ENCODE results near the gene UBE3A.

The UBE3A gene

GRCh38 chr15:25402342-25402741 lies 36.5 kb downstream of the UBE3A start:
- DNase-seq = no peak

- no peak for DNase-seq
Measured at GRCh38 chr15:25401501-25401900, 37.3 kb downstream of the UBE3A start.

GRCh38 chr15:25397100-25397499 lies 41.7 kb downstream of the UBE3A start:
- DNase-seq = no peak

- no peak for DNase-seq
Measured at GRCh38 chr15:25394898-25395297, 43.9 kb downstream of the UBE3A start.

- DNase-seq = no peak
Measured at GRCh38 chr15:25392806-25393205, 46.0 kb downstream of the UBE3A start.

- no peak for DNase-seq
Measured at GRCh38 chr15:25391971-25392721, 46.7 kb downstream of the UBE3A start.

GRCh38 chr15:25385986-25386385 lies 52.8 kb downstream of the UBE3A start:
- DNase-seq = no peak

GRCh38 chr15:25381579-25381978 lies 57.2 kb downstream of the UBE3A start:
- no peak for DNase-seq

GRCh38 chr15:25378501-25378901 lies 60.3 kb downstream of the UBE3A start:
- no peak for DNase-seq

- DNase-seq = no peak
Measured at GRCh38 chr15:25375557-25375956, 63.3 kb downstream of the UBE3A start.

- DNase-seq = no peak
Measured at GRCh38 chr15:25374143-25374542, 64.7 kb downstream of the UBE3A start.

GRCh38 chr15:25372298-25372697 lies 66.5 kb downstream of the UBE3A start:
- no peak for DNase-seq

- DNase-seq = no peak
Measured at GRCh38 chr15:25368850-25369249, 70.0 kb downstream of the UBE3A start.

GRCh38 chr15:25366058-25366457 lies 72.8 kb downstream of the UBE3A start:
- no peak for DNase-seq

- no peak for DNase-seq
Measured at GRCh38 chr15:25362545-25362944, 76.3 kb downstream of the UBE3A start.

GRCh38 chr15:25347707-25348106 lies 91.1 kb downstream of the UBE3A start:
- no peak for DNase-seq

GRCh38 chr15:25346371-25346770 lies 92.5 kb downstream of the UBE3A start:
- no peak for DNase-seq

- DNase-seq = peak; percentile 22
Measured at GRCh38 chr15:25345943-25346342, 92.9 kb downstream of the UBE3A start.

- DNase-seq = no peak
Measured at GRCh38 chr15:25342629-25343028, 96.2 kb downstream of the UBE3A start.

GRCh38 chr15:25339431-25339830 lies 99.4 kb downstream of the UBE3A start:
- no peak for DNase-seq

GRCh38 chr15:25335279-25335678 lies 103.5 kb downstream of the UBE3A start:
- no peak for DNase-seq

GRCh38 chr15:25333049-25333448 lies 105.8 kb downstream of the UBE3A start:
- DNase-seq = no peak

- DNase-seq = no peak
Measured at GRCh38 chr15:25332306-25332705, 106.5 kb downstream of the UBE3A start.

GRCh38 chr15:25331860-25332259 lies 107.0 kb downstream of the UBE3A start:
- no peak for DNase-seq

GRCh38 chr15:25331404-25331803 lies 107.4 kb downstream of the UBE3A start:
- no peak for DNase-seq
